SU-DHL-6 (cell line): ENCODE measurements around the gene PINLYP.

ENCODE experiments used
- H2AFZ ChIP-seq: fragments of 200-600 bp; sonication (generic); 2 replicates; pipeline ENCODE4 v1.6.1; 2014; ENCODE audit warnings: low read depth, mild to moderate bottlenecking, moderate library complexity, mixed read lengths, antibody characterized with exemption, low read length; ENCODE audit not compliant: severe bottlenecking
- H3F3A ChIP-seq: fragments of 200-600 bp; shearing (Covaris generic); 2 replicates; pipeline ENCODE4 v1.6.0; 2016; ENCODE audit warnings: antibody characterized with exemption, mild to moderate bottlenecking; ENCODE audit not compliant: insufficient read depth
- H3K27ac ChIP-seq: fragments of 200-600 bp; sonication (generic); 2 replicates; pipeline ENCODE4 v1.5.1; 2016; ENCODE audit warnings: low read depth, mild to moderate bottlenecking, low read length, moderate library complexity, mixed read lengths
- H3K27me3 ChIP-seq: fragments of 200-600 bp; sonication (generic), shearing (Covaris generic); 2 replicates; pipeline ENCODE4 v1.6.0; 2014; ENCODE audit warnings: mild to moderate bottlenecking, low read length
- H3K36me3 ChIP-seq: fragments of 200-600 bp; sonication (generic); 2 replicates; pipeline ENCODE4 v1.6.1; 2014; ENCODE audit warnings: mild to moderate bottlenecking, low read length, mixed read lengths
- H3K4me2 ChIP-seq: fragments of 300-600, 200-600 bp; shearing (Covaris generic), sonication (generic); 2 replicates; pipeline ENCODE4 v1.6.0; 2014; ENCODE audit warnings: low read length, low read depth, mild to moderate bottlenecking; ENCODE audit not compliant: poor library complexity, severe bottlenecking
- H3K4me3 ChIP-seq: fragments of 200-600 bp; sonication (generic); 2 replicates; pipeline ENCODE4 v1.5.1; 2014; ENCODE audit warnings: antibody characterized with exemption, low read length, mild to moderate bottlenecking, mixed read lengths; ENCODE audit not compliant: insufficient read depth, poor library complexity, severe bottlenecking
- H3K79me2 ChIP-seq: fragments of 200-600 bp; sonication (generic); 2 replicates; pipeline ENCODE4 v1.6.1; 2014; ENCODE audit warnings: mild to moderate bottlenecking, low read length, moderate library complexity; ENCODE audit not compliant: insufficient read depth
- H3K9ac ChIP-seq: fragments of 200-600 bp; sonication (generic); 2 replicates; pipeline ENCODE4 v1.7.0; 2014; ENCODE audit warnings: mild to moderate bottlenecking, low read length
- H3K9me2 ChIP-seq: fragments of 200-600 bp; sonication (generic); replicated peaks from 2 replicates; pipeline ENCODE4 v1.6.1; 2014; ENCODE audit warnings: low read length; ENCODE audit not compliant: insufficient read depth
- H3K9me3 ChIP-seq: fragments of 200-600 bp; sonication (generic); 2 replicates; pipeline ENCODE4 v1.6.1; 2014; ENCODE audit warnings: low read length, mixed read lengths; ENCODE audit not compliant: insufficient read depth
- H4K20me1 ChIP-seq: fragments of 200-600 bp; sonication (generic); 2 replicates; pipeline ENCODE4 v1.6.1; 2014; ENCODE audit warnings: low read depth, mild to moderate bottlenecking, antibody characterized with exemption, low read length, moderate library complexity, mixed read lengths
- EZH2phosphoT487 ChIP-seq: fragments of 200-600 bp; sonication (generic), shearing (Covaris generic); conservative IDR thresholded peaks from 2 replicates; pipeline ENCODE4 v1.6.1; 2018; ENCODE audit warnings: mild to moderate bottlenecking, antibody characterized with exemption, low read length, moderate library complexity, mixed read lengths
- TF ChIP-seq, protein P1 (sequence below): fragments of 200-600 bp; sonication (generic); IDR thresholded peaks from one replicate; pipeline ENCODE4 v1.5.1; 2017; ENCODE audit warnings: antibody characterized with exemption, mild to moderate bottlenecking, low read length, moderate library complexity; ENCODE audit not compliant: insufficient read depth, poor library complexity, severe bottlenecking

The PINLYP gene

DNA sequence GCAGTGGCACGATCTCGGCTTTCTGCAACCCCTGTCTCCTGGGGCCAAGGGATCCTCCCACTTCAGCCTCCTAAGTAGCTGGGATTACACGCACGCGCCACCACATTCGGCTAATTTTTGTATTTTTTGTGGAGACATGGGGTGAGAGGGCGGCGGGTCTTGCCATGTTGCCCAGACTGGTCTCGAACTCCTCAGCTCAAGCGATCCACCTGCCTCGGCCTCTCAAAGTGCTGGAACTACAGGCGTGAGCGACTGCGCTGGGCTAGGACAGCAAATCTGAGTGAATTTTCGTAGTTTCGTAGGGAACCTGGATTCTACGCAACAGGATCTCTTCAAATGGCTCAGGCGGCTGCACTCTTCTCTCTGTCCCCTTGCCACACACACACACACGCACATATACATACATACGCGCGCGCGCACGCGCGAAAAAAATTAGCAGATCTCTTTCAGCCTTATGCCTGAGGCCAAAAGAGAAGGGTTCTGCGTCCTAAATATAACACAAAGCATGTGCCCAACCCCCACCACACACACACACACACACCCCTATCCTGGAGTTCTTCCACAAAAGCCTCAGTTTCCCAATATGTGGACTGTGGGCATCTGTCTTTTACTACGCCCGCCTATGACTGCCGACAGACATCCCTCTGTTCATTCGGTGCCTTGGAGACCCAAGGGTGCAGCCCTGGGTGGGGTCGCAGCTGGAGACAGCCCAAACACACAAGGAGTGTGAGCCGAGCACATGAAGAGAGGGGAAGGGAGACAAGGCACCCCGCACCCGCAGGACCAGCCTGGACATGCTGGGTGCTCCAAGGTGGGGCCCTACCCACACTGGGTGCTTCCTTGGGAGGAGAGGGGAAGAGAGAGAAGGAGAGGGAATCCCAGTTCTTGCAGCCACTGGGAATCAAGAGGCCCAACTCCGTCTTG, 616 bp downstream of the PINLYP start:
- H3K27ac ChIP-seq: no peak overlapping the region
- H3K9me3 ChIP-seq: no peaks in the 10 kb centered on the region
- peaks cover 8% of the 10 kb centered on the region; the same call in 1 of the 2 replicates for H3K79me2 ChIP-seq
- H3K36me3 ChIP-seq: no peaks in the 10 kb centered on the region
- peak overlapping the region; percentile 58 for H3K4me2 ChIP-seq
- H3K4me3 ChIP-seq: peak overlapping the region; percentile 44
- H3K9me2 ChIP-seq: no peaks in the 10 kb centered on the region
- H3F3A ChIP-seq: no peaks in the 10 kb centered on the region
- TF ChIP-seq, protein P1, sequence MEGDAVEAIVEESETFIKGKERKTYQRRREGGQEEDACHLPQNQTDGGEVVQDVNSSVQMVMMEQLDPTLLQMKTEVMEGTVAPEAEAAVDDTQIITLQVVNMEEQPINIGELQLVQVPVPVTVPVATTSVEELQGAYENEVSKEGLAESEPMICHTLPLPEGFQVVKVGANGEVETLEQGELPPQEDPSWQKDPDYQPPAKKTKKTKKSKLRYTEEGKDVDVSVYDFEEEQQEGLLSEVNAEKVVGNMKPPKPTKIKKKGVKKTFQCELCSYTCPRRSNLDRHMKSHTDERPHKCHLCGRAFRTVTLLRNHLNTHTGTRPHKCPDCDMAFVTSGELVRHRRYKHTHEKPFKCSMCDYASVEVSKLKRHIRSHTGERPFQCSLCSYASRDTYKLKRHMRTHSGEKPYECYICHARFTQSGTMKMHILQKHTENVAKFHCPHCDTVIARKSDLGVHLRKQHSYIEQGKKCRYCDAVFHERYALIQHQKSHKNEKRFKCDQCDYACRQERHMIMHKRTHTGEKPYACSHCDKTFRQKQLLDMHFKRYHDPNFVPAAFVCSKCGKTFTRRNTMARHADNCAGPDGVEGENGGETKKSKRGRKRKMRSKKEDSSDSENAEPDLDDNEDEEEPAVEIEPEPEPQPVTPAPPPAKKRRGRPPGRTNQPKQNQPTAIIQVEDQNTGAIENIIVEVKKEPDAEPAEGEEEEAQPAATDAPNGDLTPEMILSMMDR: no peak
- TF ChIP-seq EZH2phosphoT487: no peak
- no peaks in the 10 kb centered on the region for H3K27me3 ChIP-seq
- peak overlapping the region; percentile 83 for H2AFZ ChIP-seq
- H4K20me1 ChIP-seq: no peaks in the 10 kb centered on the region
- peak overlapping the region; percentile 37; the same call in 1 of the 2 replicates for H3K9ac ChIP-seq

DNA sequence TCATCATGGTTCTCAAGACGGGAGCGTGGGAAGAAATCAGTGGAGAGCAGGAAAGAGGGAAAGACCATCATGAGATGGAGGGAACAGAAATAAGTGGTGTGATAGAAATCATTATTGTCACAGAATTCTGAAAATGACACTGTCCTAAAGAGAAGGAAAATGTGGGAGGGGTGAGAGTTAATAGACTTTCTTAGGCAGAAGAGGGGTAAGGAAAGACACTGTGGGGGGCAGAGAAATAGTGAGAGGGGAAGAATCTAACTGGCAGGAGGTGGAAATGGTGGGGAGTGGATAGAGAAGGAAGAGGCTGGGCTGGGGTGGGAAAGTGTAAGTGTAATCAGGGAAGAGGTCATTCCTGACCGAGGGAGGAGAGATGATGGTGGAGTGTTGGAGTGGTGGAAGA, 3.2 kb downstream of the PINLYP start:
- H3K27ac ChIP-seq: no peak overlapping the region
- peaks cover 8% of the 10 kb centered on the region; the same call in 1 of the 2 replicates for H3K79me2 ChIP-seq
- no peak overlapping the region for H3K4me3 ChIP-seq
- no peaks in the 10 kb centered on the region for H3K27me3 ChIP-seq
- no peaks in the 10 kb centered on the region for H3F3A ChIP-seq
- no peak overlapping the region for H3K4me2 ChIP-seq
- no peaks in the 10 kb centered on the region for H3K36me3 ChIP-seq
- H4K20me1 ChIP-seq: no peaks in the 10 kb centered on the region
- no peak overlapping the region for H2AFZ ChIP-seq
- H3K9me2 ChIP-seq: no peaks in the 10 kb centered on the region
- no peak overlapping the region for H3K9ac ChIP-seq
- TF ChIP-seq, protein P1: no peak
- no peak for TF ChIP-seq EZH2phosphoT487
- no peaks in the 10 kb centered on the region for H3K9me3 ChIP-seq

DNA sequence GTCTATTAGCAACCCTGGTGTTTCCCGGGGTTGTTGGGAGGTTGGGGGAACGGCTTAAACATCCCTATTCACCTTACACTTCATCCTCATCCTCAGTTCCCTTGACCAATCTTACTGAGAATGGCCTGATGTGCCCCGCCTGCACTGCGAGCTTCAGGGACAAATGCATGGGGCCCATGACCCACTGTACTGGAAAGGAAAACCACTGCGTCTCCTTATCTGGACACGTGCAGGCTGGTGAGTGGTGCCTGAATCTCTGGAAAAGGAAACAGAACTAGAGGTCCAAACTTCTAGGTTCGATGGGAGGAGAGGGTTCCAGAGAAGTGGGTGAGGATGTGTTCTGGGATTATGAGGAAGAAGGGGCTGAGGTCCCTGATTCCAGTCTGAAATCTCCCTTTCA, 5.9 kb downstream of the PINLYP start:
- Histone ChIP-seq H3K4me3 (no peak overlapping the region), H3K27ac (no peak overlapping the region), H3K9ac (no peak overlapping the region), H2AFZ (no peak overlapping the region), H3K79me2 (no peaks in the 10 kb centered on the region), H3K9me3 (no peaks in the 10 kb centered on the region), H3K4me2 (no peak overlapping the region), H3F3A (no peaks in the 10 kb centered on the region), H3K27me3 (no peaks in the 10 kb centered on the region), H4K20me1 (no peaks in the 10 kb centered on the region), H3K9me2 (no peaks in the 10 kb centered on the region), H3K36me3 (no peaks in the 10 kb centered on the region)
- no peak for TF ChIP-seq EZH2phosphoT487
- TF ChIP-seq, protein P1: no peak
